AG04450 (cell line): Measurements from ENCODE around the gene DYNC1H1. TPM values are rescaled to one million over a fixed set of nuclear protein-coding genes. Genes with fewer than 3 reads are reported as not detected.

Experiments used
- CTCF ChIA-PET: fragments of 300-600, 350-600 bp; formaldehyde crosslinking; extraction: SDS; loops from one replicate; lab custom pipeline; 2022; ENCODE audit warnings: antibody characterized with exemption, inconsistent platforms; lab: Charles Lee
- POLR2A ChIA-PET: fragments of 350-600 bp; formaldehyde crosslinking; extraction: SDS; loops from one replicate; lab custom pipeline; 2021; ENCODE audit warnings: antibody characterized with exemption, inconsistent platforms; lab: Yijun Ruan, JAX
- DNase-seq: peaks from one replicate; pipeline ENCODE4 v3.0.0-alpha.2; 2011; ENCODE audit warnings: low read depth, low spot score
- H3K27ac ChIP-seq: one replicate; pipeline ENCODE4 v1.5.1; 2012; ENCODE audit warnings: low read depth, low read length, control low read depth
- H3K27me3 ChIP-seq: one replicate; pipeline ENCODE4 v1.6.0; 2012; ENCODE audit warnings: low read length; ENCODE audit not compliant: control insufficient read depth, insufficient read depth
- H3K4me3 ChIP-seq: 2 replicates; pipeline ENCODE4 v1.5.1; 2011; ENCODE audit warnings: mild to moderate bottlenecking, low read depth, low read length, control low read depth
- H3K9me3 ChIP-seq: 2 replicates; pipeline ENCODE4 v1.5.1; 2012; ENCODE audit warnings: low read length; ENCODE audit not compliant: control insufficient read depth, insufficient read depth
- polyA plus RNA-seq: library from polyadenylated mRNA; depleted of rRNA; stranded (reverse); fragments of >200 nt; gene quantifications from 2 replicates; pipeline ENCODE4 v1.2.3, GENCODE V29; 2011
- TF ChIP-seq, protein P1 (sequence below): IDR thresholded peaks from 2 replicates; pipeline ENCODE4 v1.5.1; 2011; ENCODE audit warnings: low read depth, low read length, control low read depth, inconsistent platforms

The DYNC1H1 gene
- polyA plus RNA-seq, 1 experiment, result 189 TPM

DNA sequence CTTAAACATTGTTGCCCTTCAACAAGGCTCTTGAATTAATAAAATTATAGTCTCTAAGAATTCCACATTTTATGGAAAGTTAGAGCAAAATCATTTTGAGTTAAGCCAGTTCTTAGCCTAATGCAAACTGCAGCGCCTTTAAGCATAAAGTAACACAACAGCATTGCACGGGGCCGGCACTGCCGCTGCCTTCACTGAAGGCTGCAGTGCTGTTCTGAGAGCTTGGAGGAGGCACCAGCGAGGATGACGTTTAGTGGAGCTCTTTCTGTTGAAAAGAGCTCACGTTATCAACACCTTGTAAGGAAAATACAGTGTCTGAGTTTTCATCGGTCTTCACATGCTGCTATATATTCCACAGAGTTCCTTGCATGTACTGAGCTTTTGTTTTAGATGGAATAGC is 38.3 kb upstream of the DYNC1H1 start:
- Histone ChIP-seq H3K4me3 (no peak overlapping the region), H3K27ac (no peak overlapping the region), H3K27me3 (no peaks in the 10 kb centered on the region), H3K9me3 (no peaks in the 10 kb centered on the region; the same call in 1 of the 2 replicates)
- POLR2A ChIA-PET, result no interaction called here
- TF ChIP-seq, protein P1, sequence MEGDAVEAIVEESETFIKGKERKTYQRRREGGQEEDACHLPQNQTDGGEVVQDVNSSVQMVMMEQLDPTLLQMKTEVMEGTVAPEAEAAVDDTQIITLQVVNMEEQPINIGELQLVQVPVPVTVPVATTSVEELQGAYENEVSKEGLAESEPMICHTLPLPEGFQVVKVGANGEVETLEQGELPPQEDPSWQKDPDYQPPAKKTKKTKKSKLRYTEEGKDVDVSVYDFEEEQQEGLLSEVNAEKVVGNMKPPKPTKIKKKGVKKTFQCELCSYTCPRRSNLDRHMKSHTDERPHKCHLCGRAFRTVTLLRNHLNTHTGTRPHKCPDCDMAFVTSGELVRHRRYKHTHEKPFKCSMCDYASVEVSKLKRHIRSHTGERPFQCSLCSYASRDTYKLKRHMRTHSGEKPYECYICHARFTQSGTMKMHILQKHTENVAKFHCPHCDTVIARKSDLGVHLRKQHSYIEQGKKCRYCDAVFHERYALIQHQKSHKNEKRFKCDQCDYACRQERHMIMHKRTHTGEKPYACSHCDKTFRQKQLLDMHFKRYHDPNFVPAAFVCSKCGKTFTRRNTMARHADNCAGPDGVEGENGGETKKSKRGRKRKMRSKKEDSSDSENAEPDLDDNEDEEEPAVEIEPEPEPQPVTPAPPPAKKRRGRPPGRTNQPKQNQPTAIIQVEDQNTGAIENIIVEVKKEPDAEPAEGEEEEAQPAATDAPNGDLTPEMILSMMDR, result no peak
- no peak for DNase-seq
- CTCF ChIA-PET, result interaction anchor here (1.5 kb wide), 1 partner anchor 156 kb away, joined by 5 read pairs; no protein-coding TSS in a partner anchor

DNA sequence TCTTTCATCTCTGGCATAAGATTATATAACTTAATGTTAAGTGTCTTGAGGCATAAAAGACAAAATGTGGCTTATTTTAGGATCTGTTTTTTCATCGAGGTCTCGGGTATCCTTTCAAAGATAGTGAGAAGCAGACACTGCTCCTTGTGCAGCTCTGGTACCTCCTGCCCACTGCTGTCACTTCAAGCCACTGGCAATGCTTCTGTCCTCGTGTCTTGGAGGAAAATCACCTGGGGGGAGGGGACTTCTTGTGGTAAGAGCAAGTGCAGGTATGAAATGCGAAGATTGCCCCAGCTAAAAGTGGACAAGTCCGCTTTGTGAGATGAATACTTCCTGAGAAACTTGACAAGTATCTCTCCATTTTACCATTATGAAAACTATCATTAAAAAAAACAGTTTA is 37.8 kb upstream of the DYNC1H1 start:
- CTCF ChIA-PET, result interaction anchor here (1.5 kb wide), 1 partner anchor 156 kb away, joined by 5 read pairs; no protein-coding TSS in a partner anchor

DNA sequence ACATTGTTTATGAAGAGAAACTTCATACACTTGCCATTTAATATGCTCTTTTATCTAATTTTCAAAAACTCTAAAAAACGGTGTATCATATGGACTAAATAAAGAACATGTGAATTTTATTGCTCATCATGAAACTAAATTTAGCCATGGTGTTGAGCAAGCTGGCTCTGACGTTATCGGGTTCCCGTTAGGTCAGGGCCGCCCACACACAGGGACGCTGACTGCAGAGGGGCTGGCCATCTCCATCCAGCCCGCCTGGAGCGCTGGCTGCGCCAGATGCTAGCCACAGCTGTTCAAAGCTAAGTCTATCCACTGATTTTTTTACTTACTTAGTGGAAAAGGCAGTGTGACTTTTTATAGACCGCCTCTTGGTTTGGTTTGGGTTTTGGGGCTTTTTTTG is 36.5 kb upstream of the DYNC1H1 start:
- Histone ChIP-seq H3K4me3 (no peak overlapping the region), H3K9me3 (no peaks in the 10 kb centered on the region; the same call in 1 of the 2 replicates), H3K27me3 (no peaks in the 10 kb centered on the region), H3K27ac (no peak overlapping the region)
- TF ChIP-seq, protein P1, result no peak
- ChIA-PET CTCF (interaction anchor here (1.0 kb wide), 1 partner anchor 157 kb away, joined by 4 read pairs; no protein-coding TSS in a partner anchor), POLR2A (interaction anchor here (1.6 kb wide), 1 partner anchor 19 kb away, joined by 5 read pairs; no protein-coding TSS in a partner anchor)
- peak; percentile 93 for DNase-seq

More for the DNA sequence above, 37.8 kb upstream of the DYNC1H1 start:
- Histone ChIP-seq H3K4me3 (no peak overlapping the region), H3K27ac (no peak overlapping the region), H3K27me3 (no peaks in the 10 kb centered on the region), H3K9me3 (no peaks in the 10 kb centered on the region; the same call in 1 of the 2 replicates)
- no peak for DNase-seq
- TF ChIP-seq, protein P1, result no peak
- POLR2A ChIA-PET, result interaction anchor here (0.5 kb wide), 1 partner anchor 129 kb away, joined by 3 read pairs; no protein-coding TSS in a partner anchor

DNA sequence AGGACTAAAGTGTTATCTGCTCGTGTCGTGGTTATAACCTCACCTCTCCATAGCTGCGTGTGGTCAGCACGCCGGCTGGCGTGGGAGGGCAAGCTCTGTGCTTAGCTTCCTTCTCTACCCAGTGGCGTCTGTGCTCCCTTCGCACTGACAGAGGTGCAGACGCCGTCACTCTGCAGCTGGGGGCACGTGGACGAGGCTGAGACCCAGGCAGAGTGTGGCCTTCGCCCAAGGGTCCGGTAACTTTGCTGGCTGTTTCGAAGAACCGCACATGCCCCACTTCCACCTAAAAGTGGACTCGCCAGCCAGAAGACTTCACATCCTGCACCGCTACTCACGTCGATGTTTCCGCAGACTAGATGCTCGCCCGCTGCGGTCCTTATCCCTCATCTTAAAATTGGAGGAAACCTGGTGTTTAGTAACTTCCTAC is 35.9 kb upstream of the DYNC1H1 start:
- ChIA-PET CTCF (interaction anchor here (1.0 kb wide), 1 partner anchor 157 kb away, joined by 4 read pairs; no protein-coding TSS in a partner anchor), POLR2A (interaction anchor here (1.6 kb wide), 1 partner anchor 19 kb away, joined by 5 read pairs; no protein-coding TSS in a partner anchor)
- peak overlapping the region; percentile 79 for H3K27ac ChIP-seq
- no peaks in the 10 kb centered on the region for H3K27me3 ChIP-seq
- no peaks in the 10 kb centered on the region; the same call in 1 of the 2 replicates for H3K9me3 ChIP-seq
- H3K4me3 ChIP-seq, result no peak overlapping the region
- no peak for DNase-seq
- TF ChIP-seq, protein P1, result no peak

DNA sequence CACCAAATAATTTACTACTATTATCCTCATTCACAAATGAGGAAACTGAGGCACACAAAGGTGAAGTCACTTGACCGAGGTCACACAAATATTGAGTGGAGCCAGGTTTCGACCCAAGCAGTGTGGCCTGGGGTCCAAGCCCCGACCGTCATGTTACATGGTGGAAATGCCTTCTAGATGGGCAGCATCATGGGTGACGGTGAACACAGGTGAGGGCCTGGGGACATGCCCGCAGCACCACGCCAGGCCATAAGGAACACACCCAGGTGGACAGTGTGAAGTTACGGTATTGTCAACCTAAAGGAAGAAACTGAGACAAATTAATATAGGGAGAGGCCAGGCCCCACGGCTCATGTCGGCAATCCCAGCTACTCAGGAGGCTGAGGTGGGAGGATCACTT is 35.3 kb upstream of the DYNC1H1 start:
- no peaks in the 10 kb centered on the region for H3K27me3 ChIP-seq
- ChIA-PET POLR2A (no interaction called here), CTCF (no interaction called here)
- no peaks in the 10 kb centered on the region; the same call in 1 of the 2 replicates for H3K9me3 ChIP-seq
- H3K27ac ChIP-seq, result no peak overlapping the region
- no peak overlapping the region for H3K4me3 ChIP-seq
- no peak for DNase-seq
- TF ChIP-seq, protein P1, result no peak
